Lung (tissue), 12 donors: ENCODE results near the gene PCBP3. TPM values are rescaled to one million over a fixed set of nuclear protein-coding genes. Genes with fewer than 3 reads are reported as not detected.

Source experiments
- ATAC-seq: fragments of 200-7000 bp; cut with Tn5 transposase; one replicate; pipeline ENCODE4 v1.9.1; 2020; ENCODE audit warnings: moderate number of reproducible peaks; ENCODE audit not compliant: insufficient read depth, low FRiP score
- DNase-seq, 3 donors: peaks; one replicate each; pipeline ENCODE4 v3.0.0-alpha.2; 2013 to 2017
- H3K27ac ChIP-seq, 2 donors: one replicate each; pipeline ENCODE4 v1.5.1; 2013; ENCODE audit warnings: mild to moderate bottlenecking in 2 of 2, moderate library complexity in 2 of 2, control low read depth in 1 of 2, inconsistent platforms in 1 of 2, low read depth in 1 of 2, low read length in 1 of 2
- H3K27me3 ChIP-seq, 3 donors: one replicate each; pipeline ENCODE4 v1.5.1; 2013; ENCODE audit warnings: low read length in 2 of 3; ENCODE audit not compliant: control insufficient read depth in 3 of 3, insufficient read depth in 3 of 3
- H3K36me3 ChIP-seq, 4 donors: one replicate each; pipeline ENCODE4 v1.5.1; 2013; ENCODE audit warnings: low read length in 4 of 4, mild to moderate bottlenecking in 1 of 4, moderate library complexity in 1 of 4; ENCODE audit not compliant: control insufficient read depth in 4 of 4, insufficient read depth in 4 of 4
- H3K4me1 ChIP-seq, 5 donors: one replicate each; pipeline ENCODE4 v1.5.1; 2013; ENCODE audit warnings: low read length in 5 of 5, mild to moderate bottlenecking in 2 of 5, moderate library complexity in 1 of 5; ENCODE audit not compliant: control insufficient read depth in 5 of 5, insufficient read depth in 5 of 5
- H3K4me3 ChIP-seq: one replicate; pipeline ENCODE4 v1.5.1; 2013; ENCODE audit warnings: mild to moderate bottlenecking, control low read depth, moderate library complexity
- H3K9ac ChIP-seq, 2 donors: one replicate each; pipeline ENCODE4 v1.5.1; 2013; ENCODE audit warnings: low read length in 2 of 2, control low read depth in 1 of 2; ENCODE audit not compliant: insufficient read depth in 1 of 2
- H3K9me3 ChIP-seq, 4 donors: one replicate each; pipeline ENCODE4 v1.5.1; 2013; ENCODE audit warnings: low read length in 3 of 4, mild to moderate bottlenecking in 1 of 4, moderate library complexity in 1 of 4; ENCODE audit not compliant: control insufficient read depth in 4 of 4, insufficient read depth in 3 of 4
- WGBS, 2 donors: extraction: QIAGEN DNeasy Blood & Tissue Kit; methylation state at CpG; one replicate each; pipeline ENCODE4 v1.1.7; 2013; 5-methylcytosine and 5-hydroxymethylcytosine counted together
- polyA plus RNA-seq, 2 donors: library from polyadenylated mRNA; stranded (reverse); fragments of 200-250 nt; gene quantifications; one replicate each; pipeline ENCODE4 v1.2.1, GENCODE V29; 2013
- total RNA-seq, 2 donors: library from RNA; depleted of rRNA in 1 of 2; stranded (reverse); fragments of >200 nt in 1 of 2; gene quantifications; one replicate each; pipeline ENCODE4 v1.2.1, GENCODE V29; 2014 to 2021
- TF ChIP-seq, protein P1 (sequence below): IDR thresholded peaks from 2 replicates; pipeline ENCODE4 v1.5.1; 2012; ENCODE audit warnings: mild to moderate bottlenecking; ENCODE audit errors: control extremely low read depth, extremely low read depth
- donor health status: control.
- donor health status: control.
- donor health status: Bipolar disorder and iron deficiency.
- donor health status: healthy.
- donor health status: DM: yes; HTN: yes; CAD: no.

Gene PCBP3
- total and polyA plus RNA-seq, 4 donors: 1.6 to 8.2 (median 3.1) TPM

DNA sequence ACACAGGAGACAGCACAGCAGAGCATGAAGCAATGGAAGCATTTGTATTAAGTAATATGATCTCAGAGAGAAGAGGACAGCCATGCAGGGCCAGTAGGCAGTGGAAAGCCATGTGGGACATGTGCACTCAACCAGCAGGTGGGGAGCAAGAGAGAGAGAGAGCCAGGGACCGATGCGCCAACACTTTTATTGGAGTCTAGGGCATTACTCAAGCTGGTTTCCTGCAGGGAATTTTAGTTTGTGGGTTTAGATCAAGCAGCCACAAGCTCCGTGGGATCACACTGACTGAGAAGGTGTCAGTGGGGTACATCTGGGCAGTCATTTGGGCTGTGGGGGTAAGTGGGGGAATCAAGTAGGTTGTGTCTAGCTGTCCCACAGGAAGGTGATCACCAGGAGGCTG, 137.1 kb downstream of the PCBP3 start:
- TF ChIP-seq, protein P1, sequence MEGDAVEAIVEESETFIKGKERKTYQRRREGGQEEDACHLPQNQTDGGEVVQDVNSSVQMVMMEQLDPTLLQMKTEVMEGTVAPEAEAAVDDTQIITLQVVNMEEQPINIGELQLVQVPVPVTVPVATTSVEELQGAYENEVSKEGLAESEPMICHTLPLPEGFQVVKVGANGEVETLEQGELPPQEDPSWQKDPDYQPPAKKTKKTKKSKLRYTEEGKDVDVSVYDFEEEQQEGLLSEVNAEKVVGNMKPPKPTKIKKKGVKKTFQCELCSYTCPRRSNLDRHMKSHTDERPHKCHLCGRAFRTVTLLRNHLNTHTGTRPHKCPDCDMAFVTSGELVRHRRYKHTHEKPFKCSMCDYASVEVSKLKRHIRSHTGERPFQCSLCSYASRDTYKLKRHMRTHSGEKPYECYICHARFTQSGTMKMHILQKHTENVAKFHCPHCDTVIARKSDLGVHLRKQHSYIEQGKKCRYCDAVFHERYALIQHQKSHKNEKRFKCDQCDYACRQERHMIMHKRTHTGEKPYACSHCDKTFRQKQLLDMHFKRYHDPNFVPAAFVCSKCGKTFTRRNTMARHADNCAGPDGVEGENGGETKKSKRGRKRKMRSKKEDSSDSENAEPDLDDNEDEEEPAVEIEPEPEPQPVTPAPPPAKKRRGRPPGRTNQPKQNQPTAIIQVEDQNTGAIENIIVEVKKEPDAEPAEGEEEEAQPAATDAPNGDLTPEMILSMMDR: no peak
- H3K4me3 ChIP-seq: no peak overlapping the region
- H3K36me3 ChIP-seq: no peaks in the 10 kb centered on the region
- 86 to 87% methylated on average over 3 of the region's 3 CpGs for WGBS, 2 donors
- H3K4me1 ChIP-seq: no peaks in the 10 kb centered on the region
- H3K27ac ChIP-seq: no peak overlapping the region
- no peaks in the 10 kb centered on the region for H3K27me3 ChIP-seq
- no peak for DNase-seq
- no peak overlapping the region for H3K9ac ChIP-seq
- ATAC-seq: no peak
- H3K9me3 ChIP-seq: peaks cover 0 to 11% (median 8%) of the 10 kb centered on the region in 4 donors

- no peaks in the 10 kb centered on the region for H3K4me1 ChIP-seq
- no peak overlapping the region for H3K27ac ChIP-seq
- H3K4me3 ChIP-seq: no peak overlapping the region
- DNase-seq: no peak
- WGBS, 2 donors: 83 to 92% methylated on average over 4 of the region's 4 CpGs
- H3K36me3 ChIP-seq: no peaks in the 10 kb centered on the region
- H3K9ac ChIP-seq: no peak overlapping the region
- H3K9me3 ChIP-seq: peaks cover 0 to 9% (median 7%) of the 10 kb centered on the region in 4 donors
- H3K27me3 ChIP-seq: no peaks in the 10 kb centered on the region
- no peak for ATAC-seq
- TF ChIP-seq, protein P1: no peak
Observed at GRCh38 chr21:45781741-45782140, 138.2 kb downstream of the PCBP3 start.

- no peak overlapping the region for H3K4me3 ChIP-seq
- H3K27ac ChIP-seq: no peak overlapping the region
- WGBS, 2 donors: 81 to 83% methylated on average over 6 of the region's 6 CpGs
- DNase-seq (no peak), ATAC-seq (no peak)
- H3K9me3 ChIP-seq: no peaks in the 10 kb centered on the region
- H3K9ac ChIP-seq: no peak overlapping the region
- peaks cover 0 to 6% (median 0%) of the 10 kb centered on the region in 3 donors for H3K27me3 ChIP-seq
- TF ChIP-seq, protein P1: no peak
- H3K36me3 ChIP-seq: no peaks in the 10 kb centered on the region
- H3K4me1 ChIP-seq: no peaks in the 10 kb centered on the region
Observed at GRCh38 chr21:45786660-45787059, 143.1 kb downstream of the PCBP3 start.

DNA sequence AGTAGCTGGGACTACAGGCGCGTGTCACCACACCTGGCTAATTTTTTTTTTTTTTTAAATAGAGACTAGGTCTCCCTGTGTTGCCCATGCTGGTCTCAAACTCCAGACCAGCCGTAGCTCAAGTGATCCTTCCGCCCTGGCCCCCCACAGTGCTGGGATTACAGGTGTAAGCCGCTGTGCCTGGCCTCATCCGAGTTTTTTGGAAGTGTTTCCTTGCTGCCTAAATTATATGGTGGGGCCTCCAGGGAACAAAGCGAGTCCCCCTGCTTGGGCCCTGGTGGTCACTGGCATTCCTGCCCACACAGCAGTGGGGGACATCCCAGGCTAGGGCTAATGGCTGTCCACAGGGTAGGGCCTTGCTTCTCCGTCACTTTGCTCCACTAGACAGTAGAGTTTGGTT, 143.8 kb downstream of the PCBP3 start:
- ATAC-seq: no peak
- no peaks in the 10 kb centered on the region for H3K36me3 ChIP-seq
- H3K9me3 ChIP-seq: no peaks in the 10 kb centered on the region
- no peak for DNase-seq
- WGBS, 2 donors: 93 to 94% methylated on average over 8 of the region's 8 CpGs
- no peak overlapping the region for H3K9ac ChIP-seq
- H3K27ac ChIP-seq: no peak overlapping the region
- no peaks in the 10 kb centered on the region for H3K4me1 ChIP-seq
- H3K4me3 ChIP-seq: no peak overlapping the region
- TF ChIP-seq, protein P1: no peak
- H3K27me3 ChIP-seq: peaks cover 0 to 6% (median 0%) of the 10 kb centered on the region in 3 donors
